PC-9 (cell line): ENCODE data around the gene UCP2. TPM values are rescaled to one million over a fixed set of nuclear protein-coding genes. Genes with fewer than 3 reads are reported as not detected.

Experiments used
- BruUV-seq: library from RNA; stranded (reverse); fragments of 400-500 nt; replicated peaks from 2 replicates; lab custom pipeline; 2021; lab: Mats Ljungman, UMichigan
- CTCF ChIA-PET: fragments of 300-600 bp; sonication (Branson Sonifier 250); formaldehyde crosslinking; loops from one replicate; lab custom pipeline; 2022; ENCODE audit warnings: antibody characterized with exemption; lab: Charles Lee
- POLR2A ChIA-PET: fragments of 300-600 bp; sonication (Branson Sonifier 250); formaldehyde crosslinking; loops from one replicate; lab custom pipeline; 2022; ENCODE audit warnings: antibody characterized with exemption; ENCODE audit not compliant: unreplicated experiment; lab: Charles Lee
- DNase-seq, 2 experiments: peaks; one replicate each; pipeline versions ENCODE4 v3.0.0 to v3.0.0-alpha.2; 2015 to 2022; ENCODE audit warnings: mixed read lengths in 1 of 2
- H2AFZ ChIP-seq: fragments of 200-600 bp; sonication (generic); 2 replicates; pipeline ENCODE4 v1.8.1; 2017; ENCODE audit warnings: antibody characterized with exemption
- H3F3A ChIP-seq: fragments of 200-600 bp; sonication (generic); 2 replicates; pipeline ENCODE4 v1.8.1; 2017; ENCODE audit warnings: antibody characterized with exemption, mild to moderate bottlenecking, low read depth; ENCODE audit not compliant: insufficient read depth
- H3K27ac ChIP-seq: fragments of 200-600 bp; sonication (generic); 2 replicates; pipeline ENCODE4 v1.6.1; 2016; ENCODE audit warnings: mixed run types
- H3K27me3 ChIP-seq: fragments of 200-600 bp; sonication (generic); 2 replicates; pipeline ENCODE4 v1.6.1; 2016; ENCODE audit warnings: low read depth, mixed run types; ENCODE audit not compliant: insufficient read depth
- H3K36me3 ChIP-seq: fragments of 200-600 bp; sonication (generic); 2 replicates; pipeline ENCODE4 v1.6.1; 2016; ENCODE audit warnings: low read depth, mixed run types
- H3K4me1 ChIP-seq: fragments of 200-600 bp; sonication (generic); replicated peaks from 2 replicates; pipeline ENCODE4 v1.6.1; 2016; ENCODE audit warnings: mixed run types; ENCODE audit not compliant: insufficient read depth
- H3K4me2 ChIP-seq: fragments of 200-600 bp; sonication (generic); 2 replicates; pipeline ENCODE4 v1.6.1; 2017; ENCODE audit warnings: mixed run types
- H3K4me3 ChIP-seq: fragments of 200-600 bp; sonication (generic); 2 replicates; pipeline ENCODE4 v1.6.1; 2016; ENCODE audit warnings: mixed run types
- H3K79me2 ChIP-seq: fragments of 200-600 bp; sonication (generic); 2 replicates; pipeline ENCODE4 v1.6.1; 2017; ENCODE audit warnings: low read depth, mixed run types
- H3K9me2 ChIP-seq: fragments of 200-600 bp; sonication (generic); 2 replicates; pipeline ENCODE4 v1.8.1; 2017; ENCODE audit warnings: mild to moderate bottlenecking; ENCODE audit not compliant: insufficient read depth
- H3K9me3 ChIP-seq: fragments of 200-600 bp; sonication (generic); 2 replicates; pipeline ENCODE4 v1.8.1; 2016; ENCODE audit warnings: low read depth; ENCODE audit not compliant: insufficient read depth
- H4K20me1 ChIP-seq: fragments of 200-600 bp; sonication (generic); 2 replicates; pipeline ENCODE4 v1.8.1; 2017; ENCODE audit not compliant: insufficient read depth
- CTCF ChIP-seq: fragments of 200-600 bp; sonication (generic); conservative IDR thresholded peaks from 2 replicates; pipeline ENCODE4 v1.6.1; 2017; ENCODE audit warnings: mixed run types, antibody characterized with exemption, mild to moderate bottlenecking, moderate library complexity
- EZH2 ChIP-seq: fragments of 200-600 bp; sonication (generic); IDR thresholded peaks from 2 replicates; pipeline ENCODE4 v1.8.0; 2017; ENCODE audit warnings: antibody characterized with exemption, low read depth
- intact Hi-C: fragments of 100-400 bp; cut with micrococcal nuclease; formaldehyde crosslinking; loops from one replicate; pipeline ENCODE4 v1.10.0; 2022; ENCODE audit not compliant: unreplicated experiment
- total RNA-seq: library from RNA; stranded (reverse); gene quantifications from 2 replicates; pipeline ENCODE4 v1.2.3, GENCODE V29; 2021

The UCP2 gene
- total RNA-seq, 1 experiment from 2014 or later, result 27.2 TPM

- no peaks in the 10 kb centered on the region for H3K4me1 ChIP-seq
- H3F3A ChIP-seq, result no peaks in the 10 kb centered on the region
- peak in 1 of 2 experiments; percentile 17 for DNase-seq
- ChIA-PET CTCF (interaction anchor here (0.6 kb wide), 1 partner anchor 455 kb away, joined by 5 read pairs; no protein-coding TSS in a partner anchor), POLR2A (no interaction called here)
- no peaks in the 10 kb centered on the region for H4K20me1 ChIP-seq
- H2AFZ ChIP-seq, result no peak overlapping the region
- TF ChIP-seq EZH2, result no peak
- TF ChIP-seq CTCF, result no peak
- intact Hi-C loops, result no loop called here
- H3K9me3 ChIP-seq, result peaks cover 30% of the 10 kb centered on the region
- 0 out of 2 replicates have a peak, but pooled peaks cover 5% of the 10 kb centered on the region for H3K36me3 ChIP-seq
- BruUV-seq, result no TSS peak
- H3K4me2 ChIP-seq, result no peak overlapping the region
- H3K9me2 ChIP-seq, result no peaks in the 10 kb centered on the region
- no peaks in the 10 kb centered on the region for H3K79me2 ChIP-seq
- no peaks in the 10 kb centered on the region for H3K27me3 ChIP-seq
- no peak overlapping the region for H3K4me3 ChIP-seq
- no peak overlapping the region for H3K27ac ChIP-seq
Measured at GRCh38 chr11:73944085-73944484, 38.6 kb downstream of the UCP2 start.

GRCh38 chr11:73942010-73942409 lies 40.6 kb downstream of the UCP2 start:
- no peaks in the 10 kb centered on the region for H3F3A ChIP-seq
- no TSS peak for BruUV-seq
- ChIA-PET POLR2A (interaction anchor here (0.6 kb wide), 1 partner anchor 10 kb away, joined by 3 read pairs; no protein-coding TSS in a partner anchor), CTCF (no interaction called here)
- H3K9me2 ChIP-seq, result no peaks in the 10 kb centered on the region
- H3K4me2 ChIP-seq, result no peak overlapping the region
- no peak overlapping the region for H3K27ac ChIP-seq
- H3K79me2 ChIP-seq, result no peaks in the 10 kb centered on the region
- no peaks in the 10 kb centered on the region for H3K27me3 ChIP-seq
- TF ChIP-seq EZH2, result no peak
- TF ChIP-seq CTCF, result no peak
- no peaks in the 10 kb centered on the region for H3K4me1 ChIP-seq
- H3K9me3 ChIP-seq, result peaks cover 37% of the 10 kb centered on the region
- no peak for DNase-seq
- H3K4me3 ChIP-seq, result no peak overlapping the region
- intact Hi-C loops, result no loop called here
- H4K20me1 ChIP-seq, result no peaks in the 10 kb centered on the region
- 0 out of 2 replicates have a peak, but pooled peaks cover 5% of the 10 kb centered on the region for H3K36me3 ChIP-seq
- no peak overlapping the region for H2AFZ ChIP-seq

- POLR2A ChIA-PET, result interaction anchor here (0.6 kb wide), 1 partner anchor 42 kb away, joined by 5 read pairs; the partner anchor contains the start of gene UCP2
Measured at GRCh38 chr11:73940801-73941570, 41.7 kb downstream of the UCP2 start.

More at GRCh38 chr11:73940801-73941570, 41.7 kb downstream of the UCP2 start:
- H3K4me2 ChIP-seq, result no peak overlapping the region
- H3K9me2 ChIP-seq, result no peaks in the 10 kb centered on the region
- CTCF ChIA-PET, result no interaction called here
- no peaks in the 10 kb centered on the region for H3F3A ChIP-seq
- peaks cover 37% of the 10 kb centered on the region for H3K9me3 ChIP-seq
- no peaks in the 10 kb centered on the region for H3K79me2 ChIP-seq
- H3K4me3 ChIP-seq, result no peak overlapping the region
- intact Hi-C loops, result no loop called here
- 0 out of 2 replicates have a peak, but pooled peaks cover 5% of the 10 kb centered on the region for H3K36me3 ChIP-seq
- no peaks in the 10 kb centered on the region for H3K4me1 ChIP-seq
- no peaks in the 10 kb centered on the region for H3K27me3 ChIP-seq
- no peak overlapping the region for H3K27ac ChIP-seq
- DNase-seq, result no peak
- BruUV-seq, result no TSS peak
- TF ChIP-seq EZH2 (no peak), CTCF (no peak)
- H4K20me1 ChIP-seq, result no peaks in the 10 kb centered on the region
- no peak overlapping the region for H2AFZ ChIP-seq
